BJ (cell line): ENCODE measurements around the gene HOXC5. TPM values are rescaled to one million over a fixed set of nuclear protein-coding genes. Genes with fewer than 3 reads are reported as not detected.

Experiments used
- CTCF ChIA-PET: fragments of 350-600 bp; formaldehyde crosslinking; extraction: SDS; loops from one replicate; lab custom pipeline; 2021; ENCODE audit warnings: antibody characterized with exemption, inconsistent platforms; lab: Yijun Ruan, JAX
- POLR2A ChIA-PET: fragments of 300-600 bp; sonication (Branson Sonifier 250); formaldehyde crosslinking; extraction: SDS; loops from one replicate; lab custom pipeline; 2021; ENCODE audit warnings: antibody characterized with exemption; lab: Charles Lee
- DNase-seq: peaks from one replicate; pipeline ENCODE4 v3.0.0-alpha.2; 2011; ENCODE audit warnings: low read depth
- H3K27me3 ChIP-seq: 2 replicates; pipeline ENCODE4 v1.6.0; 2011; ENCODE audit warnings: low read length; ENCODE audit not compliant: control insufficient read depth, insufficient read depth
- H3K36me3 ChIP-seq: 2 replicates; pipeline ENCODE4 v1.5.1; 2011; ENCODE audit warnings: low read length; ENCODE audit not compliant: control insufficient read depth, insufficient read depth
- H3K4me3 ChIP-seq: 2 replicates; pipeline ENCODE4 v1.5.1; 2011; ENCODE audit warnings: low read depth, mild to moderate bottlenecking, control low read depth, low read length
- CTCF ChIP-seq: IDR thresholded peaks from 2 replicates; pipeline ENCODE4 v1.5.1; 2011; ENCODE audit warnings: low read depth, mild to moderate bottlenecking, control low read depth, inconsistent platforms, low read length, moderate library complexity; ENCODE audit not compliant: insufficient read depth
- polyA plus RNA-seq: library from polyadenylated mRNA; depleted of rRNA; stranded (reverse); fragments of >200 nt; gene quantifications from 2 replicates; pipeline ENCODE4 v1.2.3, GENCODE V29; 2011

The HOXC5 gene
- polyA plus RNA-seq, 1 experiment = not detected

GRCh38 chr12:54015018-54015931 lies 17.6 kb upstream of the HOXC5 start:
- ChIA-PET POLR2A (no interaction called here), CTCF (interaction anchor here (0.9 to 2.9 kb wide), 4 partner anchors 11 to 186 kb away, joined by 3 to 18 read pairs (median 7); no protein-coding TSS in a partner anchor)
- H3K27me3 ChIP-seq = peaks cover 17% of the 10 kb centered on the region
- H3K36me3 ChIP-seq = no peaks in the 10 kb centered on the region
- DNase-seq = no peak
- no peak overlapping the region for H3K4me3 ChIP-seq
- no peak for TF ChIP-seq CTCF

- CTCF ChIA-PET = interaction anchor here (1.5 to 2.9 kb wide), 7 partner anchors 10 to 199 kb away, joined by 4 to 22 read pairs (median 12); partner anchors contain the start of genes HOXC8 and HOXC9
Measured at GRCh38 chr12:54016051-54016450, 16.8 kb upstream of the HOXC5 start.

GRCh38 chr12:54016478-54016964 lies 16.3 kb upstream of the HOXC5 start:
- Histone ChIP-seq H3K4me3 (peak overlapping the region; percentile 72), H3K27me3 (peaks cover 11% of the 10 kb centered on the region), H3K36me3 (no peaks in the 10 kb centered on the region)
- no peak for TF ChIP-seq CTCF
- DNase-seq = peak; percentile 52
- POLR2A ChIA-PET = interaction anchor here (0.8 kb wide), 1 partner anchor 10 kb away, joined by 4 read pairs; no protein-coding TSS in a partner anchor
- CTCF ChIA-PET = interaction anchor here (1.3 to 2.9 kb wide), 8 partner anchors 10 to 199 kb away, joined by 4 to 22 read pairs (median 12); partner anchors contain the start of genes HOXC11, HOXC8 and HOXC9

More at GRCh38 chr12:54016051-54016450, 16.8 kb upstream of the HOXC5 start:
- no peak for DNase-seq
- POLR2A ChIA-PET = no interaction called here
- Histone ChIP-seq H3K27me3 (peaks cover 13% of the 10 kb centered on the region), H3K36me3 (no peaks in the 10 kb centered on the region), H3K4me3 (peak overlapping the region; percentile 35)
- no peak for TF ChIP-seq CTCF

GRCh38 chr12:54017027-54017788 lies 15.6 kb upstream of the HOXC5 start:
- Histone ChIP-seq H3K27me3 (peaks cover 11% of the 10 kb centered on the region), H3K4me3 (peak overlapping the region; percentile 72), H3K36me3 (no peaks in the 10 kb centered on the region)
- POLR2A ChIA-PET = interaction anchor here (0.5 to 0.8 kb wide), 4 partner anchors 8 to 16 kb away, joined by 3 to 9 read pairs (median 4); partner anchors contain the start of genes HOXC5 and HOXC8
- CTCF ChIA-PET = interaction anchor here (1.0 to 2.9 kb wide), 10 partner anchors 11 to 198 kb away, joined by 3 to 22 read pairs (median 9); partner anchors contain the start of genes HOXC11, HOXC8 and HOXC9
- TF ChIP-seq CTCF = peak; percentile 17; the same call in 1 of the 2 replicates
- DNase-seq = no peak
